ENCODE results near the gene OCEL1.
A peak's percentile ranks its signal among the peaks of the same experiment; 100 is the strongest.

The OCEL1 gene, protein sequence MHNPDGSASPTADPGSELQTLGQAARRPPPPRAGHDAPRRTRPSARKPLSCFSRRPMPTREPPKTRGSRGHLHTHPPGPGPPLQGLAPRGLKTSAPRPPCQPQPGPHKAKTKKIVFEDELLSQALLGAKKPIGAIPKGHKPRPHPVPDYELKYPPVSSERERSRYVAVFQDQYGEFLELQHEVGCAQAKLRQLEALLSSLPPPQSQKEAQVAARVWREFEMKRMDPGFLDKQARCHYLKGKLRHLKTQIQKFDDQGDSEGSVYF

DNA sequence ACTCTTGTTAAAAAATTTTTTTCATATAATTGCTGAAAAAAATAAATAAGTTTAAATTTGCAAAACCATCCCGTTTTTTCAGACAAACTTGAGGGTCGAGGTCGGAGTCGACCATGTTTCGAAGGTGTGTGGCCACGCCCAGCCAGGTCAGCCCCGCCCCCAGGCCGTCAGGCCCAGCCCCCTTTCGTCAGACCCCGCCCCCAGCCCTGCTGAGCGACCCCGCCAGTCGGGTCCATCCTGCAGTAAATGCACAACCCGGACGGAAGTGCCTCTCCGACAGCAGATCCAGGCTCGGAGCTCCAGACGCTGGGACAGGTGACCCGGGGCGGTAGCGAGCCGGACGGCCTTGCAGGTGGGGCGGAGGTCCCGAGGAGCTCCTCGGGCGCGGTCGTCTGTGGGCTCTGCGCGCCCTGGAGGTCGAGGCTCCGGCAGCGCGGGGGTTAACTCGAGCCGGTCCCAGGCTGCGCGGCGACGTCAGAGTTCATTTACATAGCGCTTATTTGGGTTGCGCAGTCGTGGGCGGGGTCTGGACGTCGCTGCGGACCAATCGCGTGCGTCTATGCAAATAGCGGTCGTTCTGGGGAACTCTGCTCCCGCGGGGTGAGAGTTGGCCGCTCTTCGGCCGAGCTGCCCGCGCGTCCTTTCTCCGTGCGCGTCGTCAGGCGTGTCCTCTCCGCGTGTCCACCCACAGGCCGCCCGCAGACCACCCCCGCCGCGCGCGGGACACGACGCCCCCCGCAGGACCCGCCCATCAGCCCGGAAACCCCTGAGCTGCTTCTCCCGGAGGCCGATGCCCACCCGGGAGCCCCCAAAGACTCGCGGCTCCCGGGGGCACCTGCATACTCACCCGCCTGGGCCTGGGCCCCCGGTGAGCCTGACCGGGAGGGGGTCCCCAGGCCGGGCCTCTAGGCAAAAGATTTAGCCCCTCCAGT is at the start of gene OCEL1:
OCEL1 (plus strand) TSS at position 225 of the 932 bp plus-strand sequence; CDS start at position 247, 22 bp downstream.
- peaks cover 31% of the 10 kb centered on the region for H3K36me3 ChIP-seq
- peak; percentile 98 for DNase-seq
- no peaks in the 10 kb centered on the region for H3K27me3 ChIP-seq (ENCODE audit: insufficient read depth, low read depth, severe bottlenecking)
- peak within 1 kb of the TSS; percentile 64 for H3K4me3 ChIP-seq (ENCODE audit: low read depth, low read length)
- no peaks in the 10 kb centered on the region for H3K9me3 ChIP-seq (ENCODE audit: severe bottlenecking)
- H3K27ac ChIP-seq: peak within 1 kb of the TSS; percentile 80
- TF ChIP-seq, protein P1, sequence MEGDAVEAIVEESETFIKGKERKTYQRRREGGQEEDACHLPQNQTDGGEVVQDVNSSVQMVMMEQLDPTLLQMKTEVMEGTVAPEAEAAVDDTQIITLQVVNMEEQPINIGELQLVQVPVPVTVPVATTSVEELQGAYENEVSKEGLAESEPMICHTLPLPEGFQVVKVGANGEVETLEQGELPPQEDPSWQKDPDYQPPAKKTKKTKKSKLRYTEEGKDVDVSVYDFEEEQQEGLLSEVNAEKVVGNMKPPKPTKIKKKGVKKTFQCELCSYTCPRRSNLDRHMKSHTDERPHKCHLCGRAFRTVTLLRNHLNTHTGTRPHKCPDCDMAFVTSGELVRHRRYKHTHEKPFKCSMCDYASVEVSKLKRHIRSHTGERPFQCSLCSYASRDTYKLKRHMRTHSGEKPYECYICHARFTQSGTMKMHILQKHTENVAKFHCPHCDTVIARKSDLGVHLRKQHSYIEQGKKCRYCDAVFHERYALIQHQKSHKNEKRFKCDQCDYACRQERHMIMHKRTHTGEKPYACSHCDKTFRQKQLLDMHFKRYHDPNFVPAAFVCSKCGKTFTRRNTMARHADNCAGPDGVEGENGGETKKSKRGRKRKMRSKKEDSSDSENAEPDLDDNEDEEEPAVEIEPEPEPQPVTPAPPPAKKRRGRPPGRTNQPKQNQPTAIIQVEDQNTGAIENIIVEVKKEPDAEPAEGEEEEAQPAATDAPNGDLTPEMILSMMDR (IDR thresholded peaks at IDR 0.05; ENCODE audit: low read depth, low read length): no peak

DNA sequence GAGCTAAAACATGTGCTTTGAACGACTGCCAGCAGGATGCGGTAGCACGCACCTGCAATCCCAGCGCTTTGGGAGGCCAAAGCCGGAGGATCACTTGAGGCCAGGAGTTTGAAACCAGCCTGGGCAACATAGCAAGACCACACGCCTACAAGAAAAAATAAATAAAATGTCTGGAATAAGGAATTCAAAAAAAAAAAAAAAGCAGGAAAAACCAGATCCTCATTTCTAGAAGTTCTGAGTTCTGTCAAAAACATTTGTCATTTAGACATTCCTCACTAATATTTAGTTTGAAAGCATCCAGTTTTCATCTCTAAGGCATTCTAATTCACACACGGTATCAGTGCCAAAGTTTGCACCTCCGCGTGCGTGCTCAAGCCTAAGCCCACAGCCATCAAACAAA is 47.7 kb upstream of the OCEL1 start:
- Histone ChIP-seq H3K27ac (no peak overlapping the region), H3K4me3 (ENCODE audit: low read depth, low read length) (no peak overlapping the region), H3K9me3 (ENCODE audit: severe bottlenecking) (no peaks in the 10 kb centered on the region), H3K36me3 (peaks cover 36% of the 10 kb centered on the region), H3K27me3 (ENCODE audit: insufficient read depth, low read depth, severe bottlenecking) (no peaks in the 10 kb centered on the region)
- TF ChIP-seq, protein P1 (IDR thresholded peaks at IDR 0.05; ENCODE audit: low read depth, low read length): no peak
- DNase-seq: no peak

DNA sequence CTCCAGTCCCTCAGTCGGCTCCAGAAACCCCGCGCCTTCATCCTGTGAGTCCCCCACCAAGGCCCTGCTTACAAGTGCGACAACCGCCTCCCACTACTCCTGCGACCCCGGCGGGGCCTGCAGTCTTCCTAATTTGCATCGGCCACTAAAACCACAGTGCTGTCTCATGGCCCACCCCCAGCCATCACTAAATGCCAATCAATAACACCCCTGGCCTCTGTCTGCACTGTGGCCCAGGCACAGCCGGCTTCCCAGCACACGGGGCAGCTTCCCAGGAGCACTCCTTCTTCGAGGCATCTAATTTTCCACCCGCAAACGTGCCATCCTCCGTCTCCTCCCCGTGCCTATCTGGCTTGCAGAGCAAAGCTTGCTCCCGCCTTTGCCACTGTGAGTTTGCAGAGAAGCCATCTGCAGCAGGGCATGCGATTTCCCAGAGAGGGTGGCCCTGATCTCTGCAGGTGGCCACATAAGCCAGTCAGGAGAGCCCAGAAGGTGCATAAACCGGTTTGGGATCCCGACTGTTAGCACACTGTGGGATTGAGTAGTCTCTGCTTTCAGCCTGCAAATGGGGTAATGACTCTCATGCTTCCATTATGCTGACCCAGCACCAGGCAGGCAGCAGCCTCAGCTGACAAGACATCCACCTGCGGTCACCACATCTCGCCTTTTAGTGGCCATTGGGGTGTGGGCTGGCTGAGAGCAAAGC is 44.9 kb upstream of the OCEL1 start:
- H3K4me3 ChIP-seq (ENCODE audit: low read depth, low read length): no peak overlapping the region
- H3K9me3 ChIP-seq (ENCODE audit: severe bottlenecking): no peaks in the 10 kb centered on the region
- TF ChIP-seq, protein P1 (IDR thresholded peaks at IDR 0.05; ENCODE audit: low read depth, low read length): no peak
- H3K27ac ChIP-seq: no peak overlapping the region
- H3K36me3 ChIP-seq: peaks cover 29% of the 10 kb centered on the region
- no peak for DNase-seq
- no peaks in the 10 kb centered on the region for H3K27me3 ChIP-seq (ENCODE audit: insufficient read depth, low read depth, severe bottlenecking)

DNA sequence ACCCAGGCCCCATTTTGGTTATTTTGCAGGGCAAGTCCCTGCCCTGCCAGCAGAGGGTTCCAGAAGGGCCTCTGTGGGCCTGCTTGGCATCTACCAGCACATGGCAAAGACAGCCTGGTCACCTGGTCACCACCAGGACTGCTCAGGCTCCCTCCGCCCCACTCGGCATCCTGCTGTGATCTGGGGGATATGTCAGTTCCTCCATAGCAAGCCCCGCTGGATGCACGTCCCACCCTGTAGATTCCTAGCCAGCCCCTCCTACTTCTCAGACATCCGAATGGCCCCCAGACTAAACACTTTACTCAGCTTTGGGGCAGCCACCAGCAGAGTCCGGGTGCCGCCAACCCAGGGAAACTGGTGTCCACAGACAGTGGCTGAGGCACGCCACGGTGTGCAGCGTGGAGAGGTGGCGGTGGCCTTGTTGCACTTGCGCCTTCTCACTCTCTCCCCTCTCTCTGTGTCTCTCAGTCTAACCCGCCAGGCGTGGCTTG is 42.7 kb upstream of the OCEL1 start:
- Histone ChIP-seq H3K27ac (no peak overlapping the region), H3K9me3 (ENCODE audit: severe bottlenecking) (no peaks in the 10 kb centered on the region), H3K27me3 (ENCODE audit: insufficient read depth, low read depth, severe bottlenecking) (no peaks in the 10 kb centered on the region), H3K4me3 (ENCODE audit: low read depth, low read length) (no peak overlapping the region), H3K36me3 (peaks cover 19% of the 10 kb centered on the region)
- TF ChIP-seq, protein P1 (IDR thresholded peaks at IDR 0.05; ENCODE audit: low read depth, low read length): no peak
- DNase-seq: no peak

DNA sequence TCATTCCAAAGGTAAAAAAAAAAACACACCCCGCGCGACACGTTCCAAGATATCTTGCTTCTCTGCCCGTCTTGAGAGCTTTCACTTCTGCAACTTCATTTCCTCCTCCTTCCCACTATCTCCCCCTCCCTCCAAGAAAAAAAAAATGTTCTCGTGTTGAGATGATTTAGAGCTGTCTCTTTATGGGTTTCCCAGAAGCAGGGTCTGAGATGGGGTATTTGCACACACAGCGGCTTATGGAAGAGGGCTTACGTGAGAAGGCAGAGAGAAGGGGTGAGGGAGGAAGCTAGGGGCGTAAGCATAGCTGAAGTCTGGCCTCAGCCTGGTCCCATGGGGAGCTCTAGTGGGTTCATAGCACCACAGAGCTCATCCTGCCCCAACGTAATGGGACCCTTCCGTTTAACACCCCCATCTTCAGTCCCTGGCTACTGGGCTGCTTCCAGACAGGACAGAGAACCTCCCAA is 42.1 kb upstream of the OCEL1 start:
- Histone ChIP-seq H3K36me3 (peaks cover 19% of the 10 kb centered on the region), H3K4me3 (ENCODE audit: low read depth, low read length) (no peak overlapping the region), H3K27me3 (ENCODE audit: insufficient read depth, low read depth, severe bottlenecking) (no peaks in the 10 kb centered on the region), H3K27ac (no peak overlapping the region), H3K9me3 (ENCODE audit: severe bottlenecking) (no peaks in the 10 kb centered on the region)
- TF ChIP-seq, protein P1 (IDR thresholded peaks at IDR 0.05; ENCODE audit: low read depth, low read length): no peak
- DNase-seq: no peak
